Activated CD4-positive, alpha-beta T cell treated with anti-CD3 and anti-CD28 coated beads, Interleukin-2, Interleukin-4, amounts not matched to agents 100 ng/mL and 50 ng/mL, durations not matched to agents 16 hours and 8 hours (primary cell): ENCODE measurements around the gene NSRP1.
"Not testable (repeated sequence)": the region's sequence is repeated elsewhere in the genome, so short reads cannot be mapped to it uniquely, and the experiment has no call there.

ENCODE experiments used
- DNase-seq: peaks from one replicate; pipeline ENCODE4 v3.0.0-alpha.2; 2020; ENCODE audit warnings: low spot score

The NSRP1 gene

GRCh38 chr17:30124273-30124796, 7.7 kb downstream of the NSRP1 start:
- DNase-seq: no peak

DNA sequence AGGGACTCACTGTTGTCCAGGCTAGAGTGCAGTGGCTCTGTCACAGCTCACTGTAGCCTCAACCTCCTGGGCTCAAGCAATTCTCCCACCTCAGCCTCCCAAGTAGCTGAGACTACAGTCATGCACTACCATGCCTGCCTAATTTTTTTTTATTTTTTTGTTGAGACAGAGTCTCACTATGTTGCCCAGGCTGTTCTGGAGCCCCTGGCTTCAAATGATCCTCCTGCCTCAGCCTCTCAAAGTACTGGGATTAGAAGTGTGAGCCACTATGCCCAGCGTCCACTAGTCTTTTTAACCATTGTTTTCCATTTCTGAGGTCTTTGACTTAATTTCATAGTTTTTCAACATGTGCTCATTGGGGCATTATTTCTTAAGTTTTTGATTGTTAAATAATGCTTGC, 13.5 kb downstream of the NSRP1 start:
- DNase-seq: no peak

DNA sequence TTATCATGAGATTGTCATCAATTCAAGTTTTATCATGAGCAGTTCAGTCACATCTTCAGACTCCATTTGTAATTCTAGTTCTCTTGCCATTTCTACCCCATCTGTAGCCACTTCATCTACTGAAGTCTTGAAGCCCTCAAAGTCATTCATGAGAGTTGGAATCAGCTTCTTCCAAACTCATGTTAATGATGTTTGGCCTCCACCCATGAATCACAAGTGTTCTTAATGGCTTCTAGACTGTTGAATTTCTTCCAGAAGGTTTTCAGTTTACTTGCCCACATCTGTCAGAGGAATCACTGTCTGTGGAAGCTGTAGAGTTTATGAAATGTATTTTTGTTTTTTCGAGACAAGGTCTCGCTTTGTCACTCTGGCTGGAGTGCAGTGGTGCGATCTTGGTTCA, 16.0 kb downstream of the NSRP1 start:
- DNase-seq: no peak

DNA sequence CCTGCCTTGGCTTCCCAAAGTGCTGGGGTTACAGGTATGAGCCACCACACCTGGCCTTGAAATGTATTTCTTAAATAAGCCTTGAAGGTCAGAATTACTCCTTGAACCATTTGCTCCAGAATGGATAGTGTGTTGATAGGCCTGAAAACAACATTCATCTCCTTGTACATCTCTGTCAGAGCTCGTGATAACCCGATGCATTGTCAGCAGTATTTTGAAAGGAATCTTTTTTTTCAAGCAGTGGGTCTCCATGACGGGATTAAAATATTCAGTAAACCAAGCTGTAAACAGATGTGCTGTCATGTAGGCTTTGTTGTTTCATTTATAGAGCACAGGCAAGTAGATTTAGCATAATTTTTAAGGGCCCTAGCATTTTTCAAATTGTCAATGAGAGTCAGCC, 16.6 kb downstream of the NSRP1 start:
- DNase-seq: no peak

DNA sequence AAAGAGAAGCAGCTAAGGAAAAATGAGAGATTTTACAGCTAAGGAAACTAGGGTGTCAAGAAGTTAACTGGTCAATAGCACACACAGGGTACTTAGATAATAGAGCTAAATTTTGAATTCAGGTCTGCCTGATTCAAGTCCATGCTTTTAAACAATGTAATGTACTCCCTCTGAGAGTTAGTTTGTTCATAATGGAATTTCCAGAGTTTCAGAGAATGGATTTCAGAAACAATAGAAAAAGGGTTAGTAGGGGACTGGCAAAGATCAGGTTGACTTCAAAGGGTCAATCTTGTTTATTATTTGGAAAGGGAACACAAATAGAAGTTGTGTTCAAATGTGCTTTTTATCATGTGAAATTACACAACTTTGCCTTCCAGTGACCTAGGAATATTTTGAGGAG, 17.9 kb downstream of the NSRP1 start:
- no peak for DNase-seq

- no peak for DNase-seq
Observed at GRCh38 chr17:30137158-30137557, 20.5 kb downstream of the NSRP1 start.

- DNase-seq: not testable (repeated sequence)
Observed at GRCh38 chr17:30147860-30148259, 31.2 kb downstream of the NSRP1 start.

GRCh38 chr17:30148376-30148775, 31.8 kb downstream of the NSRP1 start:
- no peak for DNase-seq

DNA sequence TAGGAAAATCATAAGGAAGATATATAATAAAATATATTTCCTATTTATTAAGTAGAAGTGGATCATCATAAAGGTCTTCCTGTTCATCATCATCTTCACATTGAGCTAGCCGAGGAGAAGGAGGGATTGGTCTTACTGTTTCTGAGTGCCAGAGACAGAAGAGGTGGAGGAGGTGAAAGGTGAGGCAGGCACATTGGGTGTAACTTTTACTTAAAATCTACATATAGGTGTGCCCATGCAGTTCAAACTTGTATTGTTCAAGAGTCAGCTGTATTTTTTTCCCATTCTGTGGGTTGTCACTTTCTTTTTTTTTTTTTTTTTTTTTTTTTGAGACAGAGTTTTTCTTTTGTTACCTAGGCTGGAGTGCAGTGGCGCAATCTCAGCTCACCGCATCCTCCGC, 34.9 kb downstream of the NSRP1 start:
- DNase-seq: no peak

- no peak for DNase-seq
Observed at GRCh38 chr17:30153463-30153862, 36.8 kb downstream of the NSRP1 start.

DNA sequence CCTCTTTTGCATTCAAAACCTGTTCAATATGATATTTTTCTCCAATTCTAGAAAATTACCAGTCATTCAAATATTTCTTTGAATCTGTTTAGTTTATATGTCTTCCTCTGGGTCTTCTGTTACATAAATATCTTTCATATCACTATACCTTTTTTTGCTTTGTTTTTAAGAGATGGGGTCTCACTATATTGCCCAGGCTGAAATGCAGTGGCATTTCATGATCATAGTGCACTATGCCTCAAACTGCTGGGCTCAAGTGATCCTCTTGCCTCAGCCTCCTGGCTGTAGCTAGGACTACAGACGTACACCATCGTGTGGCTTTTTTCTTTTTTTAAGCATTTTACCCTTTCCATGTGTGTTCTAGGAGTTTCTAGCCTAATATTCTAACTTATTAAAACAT, 38.8 kb downstream of the NSRP1 start:
- DNase-seq: no peak

GRCh38 chr17:30158896-30159625, 42.4 kb downstream of the NSRP1 start:
- no peak for DNase-seq

DNA sequence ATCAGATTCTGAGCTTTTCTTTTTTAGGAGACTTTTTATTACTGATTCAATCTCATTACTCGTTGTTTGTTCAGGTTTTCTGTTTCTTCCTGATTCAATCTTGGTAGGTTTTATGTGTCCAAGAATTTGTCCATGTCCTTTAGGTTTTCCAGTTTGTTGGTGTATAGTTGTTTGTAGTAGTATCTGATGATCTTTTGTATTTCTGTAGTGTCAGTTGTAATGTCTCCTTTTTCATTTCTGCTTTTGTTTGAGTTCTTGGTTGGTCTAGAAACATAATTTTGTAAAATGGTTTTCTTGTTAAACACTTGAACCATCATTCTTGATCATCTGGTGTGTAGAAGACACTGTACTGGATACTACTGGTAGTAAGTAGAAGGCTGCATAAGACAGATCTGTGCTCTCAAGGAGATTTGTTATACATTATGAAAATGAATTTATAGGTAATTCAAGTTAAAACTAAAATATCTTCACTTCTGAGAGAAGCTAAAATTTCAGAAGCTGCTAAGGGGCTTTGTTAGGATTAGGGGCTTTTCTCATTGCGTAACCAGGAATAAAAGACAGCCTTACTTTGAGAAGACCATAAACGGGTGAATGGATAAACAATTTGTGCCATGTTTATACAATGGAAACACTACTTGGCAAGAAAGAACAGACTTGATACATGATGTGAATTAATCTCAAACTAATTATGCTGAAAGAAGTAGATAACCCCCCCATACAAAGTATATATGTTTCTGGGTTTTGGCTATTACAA, 44.0 kb downstream of the NSRP1 start:
- no peak for DNase-seq

DNA sequence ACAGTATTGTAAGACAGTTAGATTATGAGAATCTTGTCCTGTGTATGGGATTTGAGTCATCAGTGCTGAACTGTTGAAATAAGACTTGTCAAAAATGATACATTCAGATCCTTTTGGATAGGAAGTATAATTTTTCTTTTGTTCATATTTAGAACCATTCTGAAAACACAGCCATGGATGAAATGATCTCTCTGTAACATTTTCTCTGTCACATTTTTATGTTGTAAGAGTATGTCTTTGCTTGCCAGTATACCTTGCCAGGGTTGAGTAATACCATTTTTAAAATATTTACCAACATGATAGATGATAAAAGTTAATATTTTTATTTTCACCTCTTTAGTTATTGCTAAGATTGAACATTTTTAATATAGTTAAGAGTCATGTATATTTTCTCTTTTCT, 45.0 kb downstream of the NSRP1 start:
- no peak for DNase-seq

GRCh38 chr17:30164531-30164930, 47.9 kb downstream of the NSRP1 start:
- no peak for DNase-seq

DNA sequence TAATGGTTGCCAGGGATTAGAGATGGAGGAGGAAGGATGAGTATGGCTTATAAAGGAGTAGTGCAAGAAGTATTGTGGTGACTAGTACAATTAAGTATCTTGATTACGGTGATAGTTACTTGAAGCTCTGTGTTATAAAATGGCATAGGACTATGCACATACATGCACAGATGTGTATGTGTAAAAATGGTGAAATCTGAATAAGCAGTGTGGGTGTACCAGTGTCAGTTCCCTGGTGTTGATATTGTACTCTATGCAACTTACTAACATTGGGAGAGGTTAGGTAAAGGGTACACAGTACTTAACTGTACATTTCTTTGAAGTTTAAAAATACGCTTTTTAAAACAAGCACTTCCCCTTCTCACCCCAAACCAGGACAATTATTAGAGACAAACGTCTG, 48.5 kb downstream of the NSRP1 start:
- DNase-seq: no peak

GRCh38 chr17:30165960-30166359, 49.3 kb downstream of the NSRP1 start:
- DNase-seq: no peak

GRCh38 chr17:30170415-30170987, 53.9 kb downstream of the NSRP1 start:
- no peak for DNase-seq

- DNase-seq: no peak
Observed at GRCh38 chr17:30172560-30172959, 55.9 kb downstream of the NSRP1 start.

GRCh38 chr17:30173649-30174048, 57.0 kb downstream of the NSRP1 start:
- DNase-seq: peak; percentile 83

- DNase-seq: no peak
Observed at GRCh38 chr17:30174556-30174955, 57.9 kb downstream of the NSRP1 start.

DNA sequence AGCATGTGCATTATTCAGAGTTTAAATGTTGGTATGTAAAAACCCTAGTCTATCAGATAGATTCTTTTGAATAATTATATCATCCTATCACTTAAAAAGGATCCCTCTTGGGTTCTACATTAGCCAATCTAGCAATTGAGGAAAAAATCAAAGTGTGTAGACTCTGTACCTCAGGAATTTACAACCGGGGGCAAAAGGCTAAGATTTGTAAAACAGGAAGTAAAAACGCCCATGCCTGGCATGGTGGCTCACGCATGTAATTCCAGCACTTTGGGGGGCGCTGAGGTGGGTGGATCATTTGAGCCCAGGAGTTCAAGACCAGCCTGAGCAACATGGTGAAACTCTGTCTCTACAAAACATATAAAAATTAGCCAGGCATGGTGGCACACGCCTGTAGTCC, 60.2 kb downstream of the NSRP1 start:
- no peak for DNase-seq

- no peak for DNase-seq
Observed at GRCh38 chr17:30186761-30187160, 70.1 kb downstream of the NSRP1 start.
